RWPE2 (cell line): ENCODE measurements around the gene CCDC188.

Experiments used
- ATAC-seq: fragments of 200-7000 bp; cut with Tn5 transposase; 3 replicates; pipeline ENCODE4 v1.9.1; 2021; ENCODE audit warnings: low read depth
- DNase-seq: peaks from one replicate; pipeline ENCODE4 v3.0.0-alpha.2; 2020; ENCODE audit warnings: low spot score
- H3K27ac ChIP-seq: fragments of 450-650 bp; 2 replicates; pipeline ENCODE4 v1.5.1; 2017; ENCODE audit warnings: mild to moderate bottlenecking; ENCODE audit not compliant: poor library complexity, severe bottlenecking
- H3K27me3 ChIP-seq: fragments of 250-450 bp; sonication (Bioruptor Pico); 2 replicates; pipeline ENCODE4 v1.5.1; 2021; ENCODE audit warnings: mild to moderate bottlenecking, moderate library complexity; ENCODE audit not compliant: insufficient read depth, poor library complexity, severe bottlenecking
- H3K36me3 ChIP-seq: fragments of 250-450 bp; sonication (Bioruptor Pico); 2 replicates; pipeline ENCODE4 v1.5.1; 2020; ENCODE audit warnings: low read depth, mild to moderate bottlenecking, moderate library complexity
- H3K4me1 ChIP-seq: fragments of 250-450 bp; sonication (Bioruptor Pico); 2 replicates; pipeline ENCODE4 v1.5.1; 2021; ENCODE audit warnings: mild to moderate bottlenecking, moderate library complexity; ENCODE audit not compliant: insufficient read depth, poor library complexity, severe bottlenecking
- H3K4me3 ChIP-seq: fragments of 250-450 bp; sonication (Bioruptor Pico); 2 replicates; pipeline ENCODE4 v1.5.1; 2021; ENCODE audit warnings: mild to moderate bottlenecking, moderate library complexity; ENCODE audit not compliant: severe bottlenecking
- H3K9me3 ChIP-seq: fragments of 250-450 bp; sonication (Bioruptor Pico); 2 replicates; pipeline ENCODE4 v1.5.1; 2021; ENCODE audit warnings: mild to moderate bottlenecking, moderate library complexity; ENCODE audit not compliant: severe bottlenecking
- TF ChIP-seq, protein P1 (sequence below): fragments of 450-650 bp; IDR thresholded peaks from one replicate; pipeline ENCODE4 v1.5.1; 2017; ENCODE audit warnings: mild to moderate bottlenecking, moderate library complexity; ENCODE audit not compliant: poor library complexity, severe bottlenecking

Gene CCDC188

GRCh38 chr22:20116376-20116950, 34.4 kb downstream of the CCDC188 start:
- H3K36me3 ChIP-seq: peaks cover 70% of the 10 kb centered on the region
- peak overlapping the region; percentile 80 for H3K27ac ChIP-seq
- DNase-seq (no peak), ATAC-seq (no peak)
- H3K4me3 ChIP-seq: peak overlapping the region; percentile 96
- H3K4me1 ChIP-seq: no peaks in the 10 kb centered on the region
- H3K9me3 ChIP-seq: no peaks in the 10 kb centered on the region
- no peaks in the 10 kb centered on the region for H3K27me3 ChIP-seq
- TF ChIP-seq, protein P1, sequence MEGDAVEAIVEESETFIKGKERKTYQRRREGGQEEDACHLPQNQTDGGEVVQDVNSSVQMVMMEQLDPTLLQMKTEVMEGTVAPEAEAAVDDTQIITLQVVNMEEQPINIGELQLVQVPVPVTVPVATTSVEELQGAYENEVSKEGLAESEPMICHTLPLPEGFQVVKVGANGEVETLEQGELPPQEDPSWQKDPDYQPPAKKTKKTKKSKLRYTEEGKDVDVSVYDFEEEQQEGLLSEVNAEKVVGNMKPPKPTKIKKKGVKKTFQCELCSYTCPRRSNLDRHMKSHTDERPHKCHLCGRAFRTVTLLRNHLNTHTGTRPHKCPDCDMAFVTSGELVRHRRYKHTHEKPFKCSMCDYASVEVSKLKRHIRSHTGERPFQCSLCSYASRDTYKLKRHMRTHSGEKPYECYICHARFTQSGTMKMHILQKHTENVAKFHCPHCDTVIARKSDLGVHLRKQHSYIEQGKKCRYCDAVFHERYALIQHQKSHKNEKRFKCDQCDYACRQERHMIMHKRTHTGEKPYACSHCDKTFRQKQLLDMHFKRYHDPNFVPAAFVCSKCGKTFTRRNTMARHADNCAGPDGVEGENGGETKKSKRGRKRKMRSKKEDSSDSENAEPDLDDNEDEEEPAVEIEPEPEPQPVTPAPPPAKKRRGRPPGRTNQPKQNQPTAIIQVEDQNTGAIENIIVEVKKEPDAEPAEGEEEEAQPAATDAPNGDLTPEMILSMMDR: no peak

DNA sequence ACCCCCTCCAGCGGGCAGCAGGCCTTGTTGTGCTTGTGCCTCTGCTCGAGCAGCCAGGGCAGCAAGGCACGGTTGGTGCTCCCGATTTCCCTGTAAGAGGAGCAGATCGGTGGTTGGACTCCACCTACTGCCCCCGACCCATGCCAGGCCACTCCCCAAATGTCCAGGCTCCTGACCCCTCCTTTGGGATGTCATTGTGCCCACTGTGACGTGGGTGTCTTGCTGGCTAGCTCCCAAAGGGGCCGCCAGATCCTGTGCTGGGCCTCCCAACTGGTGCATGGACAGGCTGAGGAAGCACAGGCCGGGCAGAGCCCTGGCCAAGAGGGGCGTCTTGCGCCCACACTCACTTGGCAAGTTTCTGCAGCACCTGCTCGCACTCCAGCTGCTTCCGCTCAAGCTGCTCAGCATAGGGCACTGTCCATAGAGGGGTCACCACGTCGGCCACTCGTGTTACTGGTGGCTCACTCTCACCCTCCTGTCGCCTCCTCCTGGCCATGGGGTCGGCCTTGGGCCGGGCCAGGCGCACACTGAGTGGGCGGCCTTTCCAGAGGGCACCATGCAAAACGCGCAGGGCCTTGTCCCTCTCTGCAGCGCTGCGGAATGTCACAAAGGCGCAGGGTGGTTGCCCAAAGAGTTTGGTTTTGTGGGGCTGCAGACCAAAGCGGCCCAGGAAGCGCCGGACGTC, 35.0 kb downstream of the CCDC188 start, which contains the start of gene RANBP1:
Gene RANBP1 (plus strand): TSS at position 414 of the 685 bp plus-strand sequence. CDS start 81 bp downstream, at position 495.
- TF ChIP-seq, protein P1: no peak
- no peak for DNase-seq
- Histone ChIP-seq H3K9me3 (peaks cover under 1% of the 10 kb centered on the region), H3K4me1 (no peaks in the 10 kb centered on the region), H3K27ac (peak within 1 kb of the TSS; percentile 80), H3K4me3 (peak within 1 kb of the TSS; percentile 96), H3K27me3 (no peaks in the 10 kb centered on the region), H3K36me3 (peaks cover 71% of the 10 kb centered on the region)
- no peak for ATAC-seq

DNA sequence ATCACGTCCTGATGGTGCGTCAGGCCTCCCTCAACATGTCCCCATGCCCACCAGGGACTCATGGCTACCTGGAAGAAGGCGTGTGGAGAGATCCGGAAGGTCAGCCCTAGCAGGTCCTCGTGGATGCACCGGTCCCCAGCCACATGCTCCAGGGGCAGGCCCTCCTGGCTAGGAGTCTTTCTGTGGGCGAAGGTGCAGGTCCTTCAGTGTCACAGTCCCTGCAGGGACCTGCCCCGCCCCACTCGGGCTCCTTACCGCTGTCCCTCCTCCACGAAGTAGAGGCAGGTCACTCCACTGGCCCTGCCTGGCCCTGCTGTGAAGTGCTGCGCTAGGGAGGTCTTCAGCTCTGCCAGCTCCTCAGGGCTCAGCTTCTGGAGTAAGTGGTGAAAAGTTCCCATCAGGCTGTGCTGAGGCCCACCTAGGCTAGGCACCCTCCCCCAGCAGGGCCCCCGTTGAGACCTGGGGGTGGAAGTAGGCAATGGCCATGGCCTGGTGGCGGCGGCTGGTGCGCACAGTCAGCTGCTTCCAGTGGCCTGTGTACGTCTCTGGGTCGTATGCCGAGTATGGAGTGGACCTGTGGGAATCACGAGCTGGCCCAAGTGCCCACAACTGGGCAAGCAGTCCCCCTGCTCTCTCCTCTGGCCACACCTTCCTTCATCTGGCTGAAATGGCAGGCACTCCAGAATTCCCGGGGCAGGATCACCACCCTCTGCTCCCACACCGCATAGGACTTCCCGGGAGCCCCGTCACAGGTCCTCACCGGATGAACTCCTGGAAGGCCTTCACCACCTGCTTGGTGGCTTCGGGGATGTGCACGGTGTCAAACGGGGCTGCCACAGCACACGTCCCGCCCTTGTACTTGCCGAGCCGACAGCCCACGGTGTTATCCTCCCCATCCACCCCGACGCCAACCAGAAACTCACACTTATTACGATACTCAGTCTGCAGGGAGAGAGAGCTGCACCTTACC, 36.1 kb downstream of the CCDC188 start:
- no peaks in the 10 kb centered on the region for H3K27me3 ChIP-seq
- TF ChIP-seq, protein P1: no peak
- H3K4me3 ChIP-seq: no peak overlapping the region
- no peak for ATAC-seq
- peaks cover 71% of the 10 kb centered on the region for H3K36me3 ChIP-seq
- no peaks in the 10 kb centered on the region for H3K4me1 ChIP-seq
- DNase-seq: no peak
- no peak overlapping the region for H3K27ac ChIP-seq
- H3K9me3 ChIP-seq: peaks cover 2% of the 10 kb centered on the region

DNA sequence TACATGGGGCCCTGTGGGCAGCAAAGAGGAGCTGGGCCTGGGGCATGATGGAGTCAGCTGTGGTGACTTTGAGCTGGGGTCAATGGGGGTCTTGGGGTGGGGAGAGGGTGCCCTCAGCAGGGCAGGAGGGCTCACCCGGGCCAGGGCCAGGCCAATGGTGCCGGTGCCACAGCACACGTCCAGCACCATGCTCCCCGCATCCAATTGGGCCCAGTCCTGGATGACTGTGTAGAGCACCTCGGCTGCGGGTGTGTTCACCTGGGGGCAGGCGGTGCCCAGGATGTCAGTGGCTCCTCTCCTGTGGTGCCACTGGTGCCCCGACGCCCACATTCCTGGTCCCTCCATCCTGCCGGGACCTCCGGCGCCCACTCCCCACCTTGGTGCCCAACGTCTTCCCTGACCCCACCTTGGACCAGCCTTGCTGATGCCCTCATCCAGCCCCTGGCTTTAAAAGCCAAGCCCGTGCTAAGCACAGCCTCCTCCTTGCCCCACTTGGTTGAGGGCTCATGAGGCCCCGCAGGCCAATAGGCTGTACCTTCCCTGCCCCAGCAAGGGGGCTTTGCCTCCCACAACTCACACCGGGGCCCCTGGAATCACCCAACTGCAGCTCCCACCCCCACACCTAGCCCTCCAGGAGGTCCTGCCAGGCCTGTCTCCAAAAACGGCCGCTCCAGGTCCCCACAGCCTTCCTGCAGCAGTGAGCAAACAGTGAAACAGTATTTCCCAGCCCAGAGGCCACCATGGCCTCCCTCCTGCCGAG, 37.1 kb downstream of the CCDC188 start:
- peaks cover 71% of the 10 kb centered on the region for H3K36me3 ChIP-seq

More for the DNA sequence above, 37.1 kb downstream of the CCDC188 start:
- H3K4me1 ChIP-seq: no peaks in the 10 kb centered on the region
- peaks cover 2% of the 10 kb centered on the region for H3K9me3 ChIP-seq
- ATAC-seq: no peak
- no peak overlapping the region for H3K27ac ChIP-seq
- H3K27me3 ChIP-seq: no peaks in the 10 kb centered on the region
- H3K4me3 ChIP-seq: no peak overlapping the region
- TF ChIP-seq, protein P1: no peak
- no peak for DNase-seq
